Activated T-helper 1 cell treated with anti-CD3 and anti-CD28 coated beads, Interleukin-12 subunit alpha, Interleukin-12 subunit beta, Interleukin-2, Interleukin-4 antibody, amounts not matched to agents 30 ng/mL and 10 ng/mL and 1 ng/mL, durations not matched to agents 14 hours and 24 hours and 36 hours (primary cell): Measurements from ENCODE around the gene PNRC1. TPM values are rescaled to one million over a fixed set of nuclear protein-coding genes. Genes with fewer than 3 reads are reported as not detected.
"Not testable (repeated sequence)": the region's sequence is repeated elsewhere in the genome, so short reads cannot be mapped to it uniquely, and the experiment has no call there.

ENCODE experiments used
- DNase-seq: peaks from one replicate; pipeline ENCODE4 v3.0.0; 2021; ENCODE audit warnings: low spot score
- H3K27ac Mint-ChIP-seq: one replicate; pipeline ENCODE4 v1.8.0; 2021; ENCODE audit warnings: mild to moderate bottlenecking, mixed read lengths
- H3K27me3 Mint-ChIP-seq: one replicate; pipeline ENCODE4 v1.8.0; 2022; ENCODE audit warnings: mild to moderate bottlenecking, moderate library complexity, mixed read lengths; ENCODE audit not compliant: insufficient read depth
- H3K36me3 Mint-ChIP-seq: one replicate; pipeline ENCODE4 v1.8.0; 2021; ENCODE audit warnings: low read depth, mixed read lengths
- H3K4me1 Mint-ChIP-seq: one replicate; pipeline ENCODE4 v1.8.0; 2021; ENCODE audit warnings: low read depth, mixed read lengths
- H3K4me3 Mint-ChIP-seq: one replicate; pipeline ENCODE4 v1.8.0; 2021; ENCODE audit warnings: mild to moderate bottlenecking, moderate library complexity, mixed read lengths
- H3K9me3 Mint-ChIP-seq: one replicate; pipeline ENCODE4 v1.8.0; 2021; ENCODE audit warnings: mixed read lengths
- intact Hi-C: fragments of 100-400 bp; cut with micrococcal nuclease; formaldehyde crosslinking; loops from one replicate; pipeline ENCODE4 v1.15.1; 2024
- total RNA-seq: library from RNA; stranded (reverse); gene quantifications from 2 replicates; pipeline ENCODE4 v1.2.3, GENCODE V29; 2022

Gene PNRC1
- total RNA-seq, 1 donor from 2014 or later = 45.6 TPM

GRCh38 chr6:89122625-89123024, 42.1 kb downstream of the PNRC1 start:
- Mint-ChIP-seq H3K27ac (no peak overlapping the region), H3K4me3 (no peak overlapping the region), H3K9me3 (no peaks in the 10 kb centered on the region), H3K36me3 (peaks cover 1% of the 10 kb centered on the region), H3K4me1 (no peaks in the 10 kb centered on the region), H3K27me3 (peaks cover 29% of the 10 kb centered on the region)
- no peak for DNase-seq
- intact Hi-C loops = loop anchor here (1.0 to 2.0 kb wide), 3 partner anchors 120 to 252 kb away; no protein-coding TSS in a partner anchor

GRCh38 chr6:89128256-89128671, 47.7 kb downstream of the PNRC1 start:
- H3K27me3 Mint-ChIP-seq, H3K9me3 Mint-ChIP-seq, H3K4me3 Mint-ChIP-seq, H3K4me1 Mint-ChIP-seq, H3K36me3 Mint-ChIP-seq, DNase-seq, H3K27ac Mint-ChIP-seq, intact Hi-C loops: not testable (repeated sequence)

- intact Hi-C loops = no loop called here
Observed at GRCh38 chr6:89131599-89131998, 51.0 kb downstream of the PNRC1 start.

GRCh38 chr6:89132057-89132456, 51.5 kb downstream of the PNRC1 start:
- Mint-ChIP-seq H3K36me3 (no peaks in the 10 kb centered on the region), H3K4me1 (no peaks in the 10 kb centered on the region), H3K9me3 (peaks cover 8% of the 10 kb centered on the region), H3K27ac (no peak overlapping the region), H3K27me3 (no peaks in the 10 kb centered on the region), H3K4me3 (no peak overlapping the region)
- intact Hi-C loops = no loop called here
- DNase-seq = no peak

More at GRCh38 chr6:89131599-89131998, 51.0 kb downstream of the PNRC1 start:
- H3K27me3 Mint-ChIP-seq = no peaks in the 10 kb centered on the region
- no peak for DNase-seq
- H3K4me1 Mint-ChIP-seq = no peaks in the 10 kb centered on the region
- H3K36me3 Mint-ChIP-seq = no peaks in the 10 kb centered on the region
- H3K4me3 Mint-ChIP-seq = no peak overlapping the region
- no peak overlapping the region for H3K27ac Mint-ChIP-seq
- peaks cover 8% of the 10 kb centered on the region for H3K9me3 Mint-ChIP-seq

- H3K4me1 Mint-ChIP-seq = no peaks in the 10 kb centered on the region
- no peak overlapping the region for H3K4me3 Mint-ChIP-seq
Observed at GRCh38 chr6:89133981-89134380, 53.4 kb downstream of the PNRC1 start.

GRCh38 chr6:89134723-89135122, 54.2 kb downstream of the PNRC1 start:
- no peaks in the 10 kb centered on the region for H3K27me3 Mint-ChIP-seq
- no peak overlapping the region for H3K4me3 Mint-ChIP-seq
- no peak for DNase-seq
- no peaks in the 10 kb centered on the region for H3K36me3 Mint-ChIP-seq
- H3K9me3 Mint-ChIP-seq = no peaks in the 10 kb centered on the region
- no peak overlapping the region for H3K27ac Mint-ChIP-seq
- intact Hi-C loops = no loop called here
- no peaks in the 10 kb centered on the region for H3K4me1 Mint-ChIP-seq

More at GRCh38 chr6:89133981-89134380, 53.4 kb downstream of the PNRC1 start:
- no peak for DNase-seq
- Mint-ChIP-seq H3K36me3 (no peaks in the 10 kb centered on the region), H3K27me3 (no peaks in the 10 kb centered on the region), H3K9me3 (no peaks in the 10 kb centered on the region), H3K27ac (no peak overlapping the region)
- intact Hi-C loops = no loop called here

Other genes starting within 250 kb of the PNRC1 start
- 21.6 and 25.3 TPM in 2 replicates for gene RNGTT, start 117.1 kb upstream of the PNRC1 start, total RNA-seq
- gene SRSF12, start 37.3 kb downstream of the PNRC1 start, total RNA-seq = 0.07 and 0.10 TPM in 2 replicates
- 14.1 TPM in 2 replicates for gene PM20D2, start 65.3 kb downstream of the PNRC1 start, total RNA-seq
- not detected in 2 replicates for gene GABRR1, start 136.6 kb downstream of the PNRC1 start, total RNA-seq
- gene GABRR2, start 234.5 kb downstream of the PNRC1 start, total RNA-seq = 0.88 and 1.0 TPM in 2 replicates